WTC11 (cell line): ENCODE data around the gene AHSG. TPM values are rescaled to one million over a fixed set of nuclear protein-coding genes. Genes with fewer than 3 reads are reported as not detected.

ENCODE experiments used
- ATAC-seq: fragments of 200-7000 bp; cut with Tn5 transposase; 2 replicates; pipeline ENCODE4 v1.10.0; 2021; ENCODE audit warnings: mild to moderate bottlenecking, moderate library complexity
- CTCF ChIA-PET: fragments of 300-600 bp; sonication (Branson Sonifier 250); formaldehyde crosslinking; loops from one replicate; lab custom pipeline; 2021; ENCODE audit warnings: antibody characterized with exemption; lab: Charles Lee
- POLR2A ChIA-PET: fragments of 350-600 bp; sonication (Branson Sonifier 250); formaldehyde crosslinking; loops from one replicate; lab custom pipeline; 2021; ENCODE audit warnings: antibody characterized with exemption; lab: Charles Lee
- DNase-seq: peaks from one replicate; pipeline ENCODE4 v3.0.0; 2021; ENCODE audit warnings: low spot score
- H3K27ac Mint-ChIP-seq: 2 replicates; pipeline ENCODE4 v1.8.0; 2021; ENCODE audit warnings: mixed read lengths
- H3K27me3 Mint-ChIP-seq: 2 replicates; pipeline ENCODE4 v1.8.0; 2021; ENCODE audit warnings: low read depth, mild to moderate bottlenecking, moderate library complexity, mixed read lengths
- H3K36me3 Mint-ChIP-seq: 2 replicates; pipeline ENCODE4 v1.8.0; 2021; ENCODE audit warnings: mixed read lengths
- H3K4me1 Mint-ChIP-seq: 2 replicates; pipeline ENCODE4 v1.8.0; 2022; ENCODE audit warnings: mixed read lengths
- H3K4me3 Mint-ChIP-seq: 2 replicates; pipeline ENCODE4 v1.8.0; 2021; ENCODE audit warnings: mild to moderate bottlenecking, moderate library complexity, mixed read lengths
- H3K9me3 Mint-ChIP-seq: 2 replicates; pipeline ENCODE4 v1.8.0; 2021; ENCODE audit warnings: mixed read lengths
- CREM ChIP-seq: sonication (generic); formaldehyde crosslinking; IDR thresholded peaks from 2 replicates; pipeline ENCODE4 v1.8.1; 2022; ENCODE audit warnings: mild to moderate bottlenecking, missing genetic modification reagents, moderate library complexity
- EMX1 ChIP-seq: fragments of 250-450 bp; sonication (Bioruptor Pico); IDR thresholded peaks from 2 replicates; pipeline ENCODE4 v1.8.0; 2021; ENCODE audit warnings: mild to moderate bottlenecking
- ETV6 ChIP-seq: sonication (generic); formaldehyde crosslinking; IDR thresholded peaks from 2 replicates; pipeline ENCODE4 v1.8.1; 2022; ENCODE audit warnings: mild to moderate bottlenecking, missing genetic modification reagents
- GABPB1 ChIP-seq: sonication (generic); formaldehyde crosslinking; IDR thresholded peaks from 2 replicates; pipeline ENCODE4 v1.8.1; 2023; ENCODE audit warnings: mild to moderate bottlenecking, missing genetic modification reagents
- IRF2 ChIP-seq: sonication (generic); formaldehyde crosslinking; IDR thresholded peaks from 2 replicates; pipeline ENCODE4 v1.8.0; 2022; ENCODE audit warnings: low read depth, missing genetic modification reagents, borderline replicate concordance
- JAZF1 ChIP-seq: fragments of 250-450 bp; sonication (Bioruptor Pico); IDR thresholded peaks from 2 replicates; pipeline ENCODE4 v1.9.0; 2021; ENCODE audit warnings: moderate library complexity, mild to moderate bottlenecking, inconsistent platforms
- JUN ChIP-seq: sonication (generic); formaldehyde crosslinking; IDR thresholded peaks from 2 replicates; pipeline ENCODE4 v1.8.0; 2023; ENCODE audit warnings: mild to moderate bottlenecking, missing genetic modification reagents
- SMAD4 ChIP-seq: sonication (generic); formaldehyde crosslinking; IDR thresholded peaks from 2 replicates; pipeline ENCODE4 v1.8.0; 2022; ENCODE audit warnings: mild to moderate bottlenecking, missing genetic modification reagents
- SOX15 ChIP-seq: fragments of 250-450 bp; sonication (Bioruptor Pico); IDR thresholded peaks from 2 replicates; pipeline ENCODE4 v1.9.0; 2021; ENCODE audit warnings: mild to moderate bottlenecking
- SP1 ChIP-seq: sonication (generic); formaldehyde crosslinking; conservative IDR thresholded peaks from 2 replicates; pipeline ENCODE4 v1.8.1; 2022; ENCODE audit warnings: missing genetic modification reagents
- USF1 ChIP-seq: sonication (generic); formaldehyde crosslinking; IDR thresholded peaks from 2 replicates; pipeline ENCODE4 v1.8.0; 2022; ENCODE audit warnings: mild to moderate bottlenecking, missing genetic modification reagents
- ZMAT4 ChIP-seq: fragments of 250-450 bp; sonication (Bioruptor Pico); IDR thresholded peaks from 2 replicates; pipeline ENCODE4 v1.9.0; 2021; ENCODE audit warnings: mild to moderate bottlenecking
- ZNF671 ChIP-seq: fragments of 250-450 bp; sonication (Bioruptor Pico); IDR thresholded peaks from 2 replicates; pipeline ENCODE4 v1.8.0; 2021; ENCODE audit warnings: mild to moderate bottlenecking
- total RNA-seq: library from RNA; stranded (reverse); gene quantifications from 3 replicates; pipeline ENCODE4 v1.2.3, GENCODE V29; 2021
- TF ChIP-seq, protein P1 (sequence below): sonication (generic); formaldehyde crosslinking; IDR thresholded peaks from 2 replicates; pipeline ENCODE4 v1.8.1; 2022; ENCODE audit warnings: missing genetic modification reagents, borderline replicate concordance
- TF ChIP-seq, protein P2 (sequence below): fragments of 250-450 bp; sonication (Bioruptor Pico); IDR thresholded peaks from 2 replicates; pipeline ENCODE4 v1.9.0; 2021; ENCODE audit warnings: moderate library complexity, mild to moderate bottlenecking, inconsistent platforms, borderline replicate concordance
- TF ChIP-seq, protein P3 (sequence below): sonication (generic); formaldehyde crosslinking; IDR thresholded peaks from 2 replicates; pipeline ENCODE4 v1.8.0; 2022; ENCODE audit warnings: mild to moderate bottlenecking, missing genetic modification reagents
- TF ChIP-seq, protein P4 (sequence below): sonication (generic); formaldehyde crosslinking; IDR thresholded peaks from 2 replicates; pipeline ENCODE4 v1.8.0; 2022; ENCODE audit warnings: missing genetic modification reagents
- TF ChIP-seq, protein P5 (sequence below): sonication (generic); formaldehyde crosslinking; IDR thresholded peaks from 2 replicates; pipeline ENCODE4 v1.8.1; 2023; ENCODE audit warnings: mild to moderate bottlenecking, moderate library complexity, missing genetic modification reagents

AHSG gene
- total RNA-seq, 1 experiment from 2014 or later, result 1.9 TPM

DNA sequence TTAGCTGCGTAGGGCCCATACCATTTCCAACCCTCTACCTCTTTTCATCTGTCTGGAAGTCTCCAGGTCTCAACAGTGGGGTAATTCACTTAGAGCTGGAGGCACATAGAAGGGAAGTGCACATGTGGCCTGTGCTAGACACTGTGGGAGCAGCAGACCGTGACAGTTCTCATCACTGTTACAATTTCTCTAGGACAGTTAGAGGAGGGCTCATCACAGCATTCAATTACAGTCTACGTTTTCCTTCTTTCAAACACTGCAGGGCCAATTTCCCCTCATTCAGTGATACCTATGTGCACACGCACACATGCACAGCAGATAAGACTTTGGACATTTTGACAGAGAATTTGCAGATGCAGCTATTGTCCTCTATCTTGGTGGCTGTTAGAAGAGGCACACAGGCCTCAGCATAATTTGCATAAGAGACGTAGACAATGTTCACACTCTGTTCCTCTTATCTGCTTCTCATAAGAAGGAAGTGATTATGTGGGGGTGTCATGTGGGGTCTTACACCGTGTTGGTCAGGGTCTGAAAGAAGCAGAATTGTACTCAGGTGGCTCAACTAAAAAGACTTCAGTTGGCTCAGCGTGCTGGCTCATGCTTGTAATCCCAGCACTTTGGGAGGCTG is 40.3 kb downstream of the AHSG start (continued):
- TF ChIP-seq, protein P1, sequence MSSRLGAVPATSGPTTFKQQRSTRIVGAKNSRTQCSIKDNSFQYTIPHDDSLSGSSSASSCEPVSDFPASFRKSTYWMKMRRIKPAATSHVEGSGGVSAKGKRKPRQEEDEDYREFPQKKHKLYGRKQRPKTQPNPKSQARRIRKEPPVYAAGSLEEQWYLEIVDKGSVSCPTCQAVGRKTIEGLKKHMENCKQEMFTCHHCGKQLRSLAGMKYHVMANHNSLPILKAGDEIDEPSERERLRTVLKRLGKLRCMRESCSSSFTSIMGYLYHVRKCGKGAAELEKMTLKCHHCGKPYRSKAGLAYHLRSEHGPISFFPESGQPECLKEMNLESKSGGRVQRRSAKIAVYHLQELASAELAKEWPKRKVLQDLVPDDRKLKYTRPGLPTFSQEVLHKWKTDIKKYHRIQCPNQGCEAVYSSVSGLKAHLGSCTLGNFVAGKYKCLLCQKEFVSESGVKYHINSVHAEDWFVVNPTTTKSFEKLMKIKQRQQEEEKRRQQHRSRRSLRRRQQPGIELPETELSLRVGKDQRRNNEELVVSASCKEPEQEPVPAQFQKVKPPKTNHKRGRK (CRISPR knock-in tag), result no peak
- TF ChIP-seq SOX15 (CRISPR knock-in tag), result no peak
- no peak for TF ChIP-seq ETV6 (CRISPR knock-in tag)
- TF ChIP-seq, protein P2, sequence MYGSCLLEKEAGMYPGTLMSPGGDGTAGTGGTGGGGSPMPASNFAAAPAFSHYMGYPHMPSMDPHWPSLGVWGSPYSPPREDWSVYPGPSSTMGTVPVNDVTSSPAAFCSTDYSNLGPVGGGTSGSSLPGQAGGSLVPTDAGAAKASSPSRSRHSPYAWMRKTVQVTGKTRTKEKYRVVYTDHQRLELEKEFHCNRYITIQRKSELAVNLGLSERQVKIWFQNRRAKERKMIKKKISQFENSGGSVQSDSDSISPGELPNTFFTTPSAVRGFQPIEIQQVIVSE (CRISPR knock-in tag), result no peak
- TF ChIP-seq, protein P3, sequence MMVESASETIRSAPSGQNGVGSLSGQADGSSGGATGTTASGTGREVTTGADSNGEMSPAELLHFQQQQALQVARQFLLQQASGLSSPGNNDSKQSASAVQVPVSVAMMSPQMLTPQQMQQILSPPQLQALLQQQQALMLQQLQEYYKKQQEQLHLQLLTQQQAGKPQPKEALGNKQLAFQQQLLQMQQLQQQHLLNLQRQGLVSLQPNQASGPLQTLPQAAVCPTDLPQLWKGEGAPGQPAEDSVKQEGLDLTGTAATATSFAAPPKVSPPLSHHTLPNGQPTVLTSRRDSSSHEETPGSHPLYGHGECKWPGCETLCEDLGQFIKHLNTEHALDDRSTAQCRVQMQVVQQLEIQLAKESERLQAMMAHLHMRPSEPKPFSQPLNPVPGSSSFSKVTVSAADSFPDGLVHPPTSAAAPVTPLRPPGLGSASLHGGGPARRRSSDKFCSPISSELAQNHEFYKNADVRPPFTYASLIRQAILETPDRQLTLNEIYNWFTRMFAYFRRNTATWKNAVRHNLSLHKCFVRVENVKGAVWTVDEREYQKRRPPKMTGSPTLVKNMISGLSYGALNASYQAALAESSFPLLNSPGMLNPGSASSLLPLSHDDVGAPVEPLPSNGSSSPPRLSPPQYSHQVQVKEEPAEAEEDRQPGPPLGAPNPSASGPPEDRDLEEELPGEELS, result no peak
- TF ChIP-seq USF1, result no peak
- TF ChIP-seq EMX1, result no peak

- H3K27me3 Mint-ChIP-seq, result peaks cover 11% of the 10 kb centered on the region; the same call in 1 of the 2 replicates
- ChIA-PET POLR2A (interaction anchor here (1.4 kb wide), 1 partner anchor 129 kb away, joined by 3 read pairs; the partner anchor contains the start of gene EIF4A2), CTCF (interaction anchor here (0.9 to 1.8 kb wide), 7 partner anchors 11 to 98 kb away, joined by 3 to 7 read pairs (median 5); no protein-coding TSS in a partner anchor)
- peaks cover 35% of the 10 kb centered on the region for H3K9me3 Mint-ChIP-seq
- DNase-seq (peak; percentile 72), ATAC-seq (peak; percentile 99)
- H3K27ac Mint-ChIP-seq, result no peak overlapping the region
- H3K4me3 Mint-ChIP-seq, result no peak overlapping the region
- H3K36me3 Mint-ChIP-seq, result peaks cover 29% of the 10 kb centered on the region
- H3K4me1 Mint-ChIP-seq, result peaks cover 22% of the 10 kb centered on the region
- TF ChIP-seq, protein P4, sequence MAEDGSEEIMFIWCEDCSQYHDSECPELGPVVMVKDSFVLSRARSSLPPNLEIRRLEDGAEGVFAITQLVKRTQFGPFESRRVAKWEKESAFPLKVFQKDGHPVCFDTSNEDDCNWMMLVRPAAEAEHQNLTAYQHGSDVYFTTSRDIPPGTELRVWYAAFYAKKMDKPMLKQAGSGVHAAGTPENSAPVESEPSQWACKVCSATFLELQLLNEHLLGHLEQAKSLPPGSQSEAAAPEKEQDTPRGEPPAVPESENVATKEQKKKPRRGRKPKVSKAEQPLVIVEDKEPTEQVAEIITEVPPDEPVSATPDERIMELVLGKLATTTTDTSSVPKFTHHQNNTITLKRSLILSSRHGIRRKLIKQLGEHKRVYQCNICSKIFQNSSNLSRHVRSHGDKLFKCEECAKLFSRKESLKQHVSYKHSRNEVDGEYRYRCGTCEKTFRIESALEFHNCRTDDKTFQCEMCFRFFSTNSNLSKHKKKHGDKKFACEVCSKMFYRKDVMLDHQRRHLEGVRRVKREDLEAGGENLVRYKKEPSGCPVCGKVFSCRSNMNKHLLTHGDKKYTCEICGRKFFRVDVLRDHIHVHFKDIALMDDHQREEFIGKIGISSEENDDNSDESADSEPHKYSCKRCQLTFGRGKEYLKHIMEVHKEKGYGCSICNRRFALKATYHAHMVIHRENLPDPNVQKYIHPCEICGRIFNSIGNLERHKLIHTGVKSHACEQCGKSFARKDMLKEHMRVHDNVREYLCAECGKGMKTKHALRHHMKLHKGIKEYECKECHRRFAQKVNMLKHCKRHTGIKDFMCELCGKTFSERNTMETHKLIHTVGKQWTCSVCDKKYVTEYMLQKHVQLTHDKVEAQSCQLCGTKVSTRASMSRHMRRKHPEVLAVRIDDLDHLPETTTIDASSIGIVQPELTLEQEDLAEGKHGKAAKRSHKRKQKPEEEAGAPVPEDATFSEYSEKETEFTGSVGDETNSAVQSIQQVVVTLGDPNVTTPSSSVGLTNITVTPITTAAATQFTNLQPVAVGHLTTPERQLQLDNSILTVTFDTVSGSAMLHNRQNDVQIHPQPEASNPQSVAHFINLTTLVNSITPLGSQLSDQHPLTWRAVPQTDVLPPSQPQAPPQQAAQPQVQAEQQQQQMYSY, result peak; percentile 86
- no peak for TF ChIP-seq ZMAT4 (CRISPR knock-in tag)
- peak; percentile 31; the same call in 1 of the 2 replicates for TF ChIP-seq SP1 (CRISPR knock-in tag)
- TF ChIP-seq SMAD4 (CRISPR knock-in tag), result no peak
Measured at GRCh38 chr3:186653984-186654383, 41.1 kb downstream of the AHSG start.

GRCh38 chr3:186663361-186664118 is 50.7 kb downstream of the AHSG start:
- Mint-ChIP-seq H3K27me3 (peaks cover 6% of the 10 kb centered on the region), H3K36me3 (peaks cover 16% of the 10 kb centered on the region), H3K4me3 (peak overlapping the region; percentile 1), H3K27ac (peak overlapping the region; percentile 90), H3K9me3 (peaks cover 15% of the 10 kb centered on the region), H3K4me1 (peaks cover 49% of the 10 kb centered on the region)
- ATAC-seq (peak; percentile 73), DNase-seq (no peak)
- ChIA-PET POLR2A (no interaction called here), CTCF (interaction anchor here (0.6 to 1.4 kb wide), 4 partner anchors 47 to 74 kb away, joined by 3 to 6 read pairs (median 4); no protein-coding TSS in a partner anchor)
- no peak for TF ChIP-seq CREM (CRISPR knock-in tag)
- no peak for TF ChIP-seq SP1 (CRISPR knock-in tag)
- TF ChIP-seq JUN, result no peak
- no peak for TF ChIP-seq JAZF1 (CRISPR knock-in tag)
- TF ChIP-seq IRF2 (CRISPR knock-in tag), result no peak
- TF ChIP-seq, protein P5, sequence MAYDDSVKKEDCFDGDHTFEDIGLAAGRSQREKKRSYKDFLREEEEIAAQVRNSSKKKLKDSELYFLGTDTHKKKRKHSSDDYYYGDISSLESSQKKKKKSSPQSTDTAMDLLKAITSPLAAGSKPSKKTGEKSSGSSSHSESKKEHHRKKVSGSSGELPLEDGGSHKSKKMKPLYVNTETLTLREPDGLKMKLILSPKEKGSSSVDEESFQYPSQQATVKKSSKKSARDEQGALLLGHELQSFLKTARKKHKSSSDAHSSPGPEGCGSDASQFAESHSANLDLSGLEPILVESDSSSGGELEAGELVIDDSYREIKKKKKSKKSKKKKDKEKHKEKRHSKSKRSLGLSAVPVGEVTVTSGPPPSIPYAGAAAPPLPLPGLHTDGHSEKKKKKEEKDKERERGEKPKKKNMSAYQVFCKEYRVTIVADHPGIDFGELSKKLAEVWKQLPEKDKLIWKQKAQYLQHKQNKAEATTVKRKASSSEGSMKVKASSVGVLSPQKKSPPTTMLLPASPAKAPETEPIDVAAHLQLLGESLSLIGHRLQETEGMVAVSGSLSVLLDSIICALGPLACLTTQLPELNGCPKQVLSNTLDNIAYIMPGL (CRISPR knock-in tag), result no peak
- TF ChIP-seq GABPB1 (CRISPR knock-in tag), result no peak
- no peak for TF ChIP-seq ZNF671
- TF ChIP-seq, protein P3, result no peak
